Pulmonary artery endothelial cell (primary cell): ENCODE results near the gene AFAP1L2. TPM values are rescaled to one million over a fixed set of nuclear protein-coding genes. Genes with fewer than 3 reads are reported as not detected.

ENCODE experiments used
- DNase-seq: peaks from one replicate; pipeline ENCODE4 v3.0.0-alpha.2; 2011; ENCODE audit warnings: low read depth, low spot score
- total RNA-seq: library from RNA; depleted of rRNA; stranded (reverse); fragments of >200 nt; gene quantifications from 2 replicates; pipeline ENCODE4 v1.2.3, GENCODE V29; 2014

Gene AFAP1L2
- total RNA-seq, 1 donor from 2014 or later = 1.3 TPM

DNA sequence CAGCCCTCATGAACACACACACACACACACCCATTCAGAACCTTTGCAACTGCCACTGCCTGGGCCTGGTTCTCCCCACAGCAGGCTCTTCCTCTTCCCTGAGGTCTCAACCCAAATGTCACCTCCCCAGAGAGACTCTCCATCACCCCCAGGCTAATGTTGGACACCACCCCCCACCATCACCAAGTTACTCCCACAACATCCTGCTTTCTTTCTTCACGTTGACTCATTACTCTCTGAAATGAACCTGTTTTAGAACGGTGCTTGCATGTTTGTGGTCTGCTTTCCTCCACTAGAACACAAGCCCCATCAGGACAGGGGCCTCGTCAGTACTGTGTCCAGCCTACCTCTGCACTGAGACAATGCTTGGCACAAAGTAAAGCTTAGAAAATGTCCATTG is 16.0 kb downstream of the AFAP1L2 start:
- DNase-seq = no peak

DNA sequence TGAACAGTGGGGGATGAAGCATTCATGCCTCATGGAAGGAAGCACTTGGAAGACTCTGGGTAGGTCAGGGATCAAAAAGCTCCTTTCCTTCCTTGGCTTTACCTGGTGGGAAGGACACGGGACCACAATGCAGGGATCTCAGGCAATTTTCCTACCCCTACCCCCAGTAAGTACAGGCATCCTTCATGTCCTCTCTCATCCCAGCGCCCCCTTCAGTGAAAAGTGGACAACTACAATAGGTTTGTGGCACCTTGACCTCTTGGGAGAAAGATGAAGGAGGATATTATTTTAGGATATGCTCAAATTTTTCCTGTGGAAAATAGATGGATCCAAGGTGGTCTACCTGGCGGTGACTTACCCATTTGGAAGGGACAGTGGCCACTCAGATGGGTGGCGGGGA is 16.5 kb downstream of the AFAP1L2 start:
- DNase-seq = no peak

DNA sequence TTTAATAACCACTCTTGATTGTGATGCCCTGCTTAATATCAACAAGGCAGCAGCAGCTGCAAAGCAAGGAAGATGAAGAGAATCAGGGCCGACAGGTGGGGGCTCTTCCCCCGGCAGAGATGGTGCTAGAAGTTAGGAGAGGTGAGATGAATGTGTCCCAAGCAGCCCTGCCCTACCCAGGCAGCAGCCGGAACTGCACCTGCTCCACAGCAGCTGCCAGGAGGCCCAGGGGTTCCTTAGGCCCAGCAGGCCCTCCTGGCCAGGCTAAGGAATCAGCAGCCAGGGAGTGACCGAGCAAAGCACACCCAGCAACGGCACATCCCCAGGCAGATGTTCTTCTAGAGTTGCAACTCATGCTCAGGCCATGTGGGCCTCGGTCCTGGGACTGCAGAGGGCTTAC is 17.9 kb downstream of the AFAP1L2 start:
- DNase-seq = no peak

DNA sequence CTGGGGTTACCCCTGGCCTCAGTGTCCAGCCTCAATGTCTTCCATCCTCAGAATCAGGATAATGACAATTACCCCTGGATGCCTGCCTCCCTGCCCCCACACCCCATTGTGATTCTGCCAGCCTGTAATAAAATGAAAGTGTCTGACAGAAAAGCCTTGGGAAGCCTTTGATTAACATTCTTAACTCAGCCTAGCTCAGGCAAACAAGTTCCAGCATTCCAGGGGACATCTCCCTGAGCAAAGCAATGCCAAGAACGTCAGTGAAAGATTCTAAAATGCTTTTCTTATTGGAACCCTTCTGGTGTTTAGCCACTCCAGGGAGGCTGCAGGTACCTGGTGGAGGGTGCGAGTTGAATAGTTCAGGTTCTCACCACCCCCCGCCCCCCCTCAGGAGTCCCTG is 18.7 kb downstream of the AFAP1L2 start:
- no peak for DNase-seq

DNA sequence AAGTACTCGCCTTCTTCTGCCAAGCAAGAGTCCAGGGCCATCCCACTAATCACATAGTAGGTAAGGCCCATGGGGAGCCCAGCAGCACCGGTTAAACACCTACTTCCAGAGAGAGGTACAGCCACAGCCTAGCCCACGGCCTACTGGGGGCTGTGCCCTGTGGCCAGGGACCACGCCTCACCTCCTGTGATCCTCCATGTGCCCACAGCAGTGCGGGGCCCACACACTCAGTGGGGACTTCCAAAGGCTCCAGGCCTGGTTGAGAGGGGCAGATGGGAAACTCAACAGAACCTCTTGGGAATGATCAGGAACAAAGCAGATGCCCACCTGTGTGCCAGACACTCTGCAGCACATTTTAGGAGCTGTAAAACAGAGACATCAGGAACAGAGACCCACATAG is 19.7 kb downstream of the AFAP1L2 start:
- DNase-seq = no peak

DNA sequence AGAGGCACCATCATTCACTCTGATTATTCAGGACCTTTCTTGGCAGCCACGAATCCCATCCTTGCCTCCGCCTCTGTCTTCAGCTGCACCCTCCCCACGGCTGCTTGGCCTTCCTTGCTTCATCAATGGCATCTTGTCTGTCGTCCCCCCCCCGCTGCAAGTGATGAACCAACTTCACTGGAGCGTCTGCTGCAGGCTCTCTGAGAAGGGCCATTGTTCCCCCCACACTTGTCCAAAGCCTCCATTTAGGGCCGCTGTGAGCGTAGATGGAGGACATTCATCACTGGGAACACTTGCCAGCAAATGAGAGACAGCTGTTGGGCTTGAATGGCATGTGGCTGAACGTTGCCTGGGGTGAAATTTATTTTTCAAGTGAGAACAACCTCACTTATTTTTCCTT is 20.1 kb downstream of the AFAP1L2 start:
- DNase-seq = no peak

DNA sequence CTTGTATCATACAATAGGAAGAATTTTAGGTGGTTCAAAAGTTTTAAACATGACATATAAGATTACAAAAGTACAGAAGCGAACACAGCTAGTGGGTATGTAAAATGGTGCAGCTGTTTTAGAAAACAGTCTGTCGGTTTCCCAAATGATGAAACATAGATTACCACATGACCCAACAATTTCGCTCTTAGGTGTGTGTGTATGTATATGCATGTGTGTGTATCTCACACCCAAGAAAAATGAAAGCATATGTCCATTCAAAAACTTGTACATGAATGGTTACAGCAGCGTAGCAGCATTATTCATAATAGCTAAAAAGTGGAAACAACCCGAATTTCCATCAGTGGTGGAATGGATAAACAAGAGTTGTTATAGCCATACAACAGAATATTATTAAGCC is 23.5 kb downstream of the AFAP1L2 start:
- DNase-seq = no peak

DNA sequence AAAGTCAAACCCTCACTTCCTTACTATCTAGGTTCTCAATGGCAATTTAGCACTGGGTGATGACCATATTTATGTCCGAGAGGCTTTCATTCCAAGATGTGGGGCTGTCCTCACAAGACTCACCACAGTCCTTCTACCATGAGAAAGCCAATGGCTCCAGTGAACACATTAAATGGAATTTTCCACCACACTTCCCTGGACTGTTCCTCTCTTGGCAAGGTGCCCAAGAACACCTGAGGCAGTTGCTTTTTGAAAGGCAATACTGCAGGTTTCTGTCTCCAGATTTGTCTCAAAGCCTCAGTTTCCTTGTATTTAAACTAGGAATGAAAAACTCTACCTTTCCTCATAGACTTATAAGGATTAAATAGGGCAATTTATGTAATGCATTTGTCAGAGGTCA is 24.2 kb downstream of the AFAP1L2 start:
- DNase-seq = no peak

DNA sequence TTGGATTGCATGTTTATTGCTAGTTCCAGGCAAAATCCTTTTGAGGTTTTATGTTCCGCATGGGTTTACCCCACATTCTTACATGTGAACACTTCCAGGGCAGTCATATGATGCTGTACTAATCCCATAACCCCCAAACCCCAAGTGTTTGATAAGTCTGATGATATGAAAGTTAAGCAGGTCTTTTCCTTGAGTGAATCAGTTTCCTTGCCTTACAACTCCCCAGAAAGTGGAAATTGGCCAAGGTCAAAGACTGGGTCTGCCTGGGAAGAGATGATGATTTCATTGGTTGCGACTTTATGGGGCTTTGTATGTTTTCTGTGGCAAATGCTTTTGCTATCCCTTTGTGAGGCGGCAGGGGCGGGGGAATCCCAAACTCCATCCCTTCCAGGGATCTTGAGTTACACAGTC is 24.7 kb downstream of the AFAP1L2 start:
- no peak for DNase-seq

DNA sequence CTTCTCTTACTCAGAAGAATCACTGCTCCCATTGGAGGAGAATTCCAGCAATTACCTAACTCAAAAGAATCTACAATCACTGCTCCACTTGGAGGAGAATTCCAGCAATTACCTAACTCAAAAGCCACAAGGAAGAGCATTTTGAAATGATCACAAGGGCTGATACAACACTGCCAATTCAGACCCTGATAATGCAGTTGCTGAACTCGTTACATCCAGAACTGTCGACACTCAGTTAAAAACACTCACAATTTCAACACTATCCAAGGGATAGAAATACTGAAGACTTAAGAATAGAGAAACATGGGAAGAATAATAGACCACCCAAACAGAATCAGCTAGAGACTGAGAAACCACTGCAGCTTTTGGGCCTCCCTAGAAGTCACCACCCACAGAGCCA is 27.8 kb downstream of the AFAP1L2 start:
- no peak for DNase-seq

DNA sequence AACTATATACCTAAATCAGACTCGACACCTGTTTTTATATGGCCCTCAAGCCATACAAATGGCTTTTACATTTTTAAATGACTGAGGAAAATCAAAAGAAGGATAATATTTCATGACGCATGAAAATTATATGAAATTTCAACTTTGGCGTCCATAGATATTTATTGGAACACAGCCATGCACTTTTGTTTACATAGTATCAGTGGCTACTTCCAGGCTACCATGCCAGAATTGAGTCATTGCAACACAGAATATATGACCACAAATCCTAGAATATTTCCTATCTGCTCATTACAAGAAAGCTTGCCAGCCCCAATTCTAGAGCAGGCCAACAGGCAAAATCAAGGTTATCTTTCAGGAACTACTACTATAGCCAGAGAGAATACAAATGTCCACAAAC is 29.3 kb downstream of the AFAP1L2 start:
- peak; percentile 68 for DNase-seq

DNA sequence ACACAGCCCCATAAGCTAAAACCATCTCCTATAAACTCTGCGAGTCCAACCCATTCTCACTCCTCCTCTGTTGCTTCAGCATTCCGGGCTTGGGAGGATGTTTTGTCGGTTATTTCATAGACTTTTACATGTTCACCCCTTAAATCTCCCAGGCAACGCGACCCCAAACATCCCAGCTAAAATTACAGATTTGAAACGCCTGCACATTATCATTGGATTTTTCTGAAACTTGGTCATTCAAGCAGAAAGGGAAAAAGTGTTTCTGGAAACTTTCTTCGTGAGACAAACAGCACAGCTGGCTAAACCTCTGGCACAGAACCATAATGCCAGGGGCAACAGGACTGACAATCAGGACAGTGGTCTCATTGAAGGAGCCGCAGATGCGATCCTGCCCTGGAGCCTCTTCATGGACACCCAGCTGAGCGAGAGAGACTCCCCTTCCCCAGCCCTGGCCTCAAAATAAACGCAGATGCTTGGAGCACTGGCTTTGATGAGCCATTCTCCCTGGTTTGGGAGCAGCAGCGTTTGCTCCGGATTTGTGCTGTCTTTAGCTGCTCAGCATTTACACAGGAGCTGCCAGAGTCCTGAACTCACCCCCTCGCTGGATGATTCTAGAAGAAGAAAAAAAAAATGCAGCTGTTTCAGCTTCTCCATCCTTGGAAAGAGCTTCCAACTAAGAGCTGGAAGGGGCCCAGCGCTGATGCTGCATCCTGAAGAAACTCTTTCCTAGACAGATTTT is 30.1 kb downstream of the AFAP1L2 start:
- no peak for DNase-seq

DNA sequence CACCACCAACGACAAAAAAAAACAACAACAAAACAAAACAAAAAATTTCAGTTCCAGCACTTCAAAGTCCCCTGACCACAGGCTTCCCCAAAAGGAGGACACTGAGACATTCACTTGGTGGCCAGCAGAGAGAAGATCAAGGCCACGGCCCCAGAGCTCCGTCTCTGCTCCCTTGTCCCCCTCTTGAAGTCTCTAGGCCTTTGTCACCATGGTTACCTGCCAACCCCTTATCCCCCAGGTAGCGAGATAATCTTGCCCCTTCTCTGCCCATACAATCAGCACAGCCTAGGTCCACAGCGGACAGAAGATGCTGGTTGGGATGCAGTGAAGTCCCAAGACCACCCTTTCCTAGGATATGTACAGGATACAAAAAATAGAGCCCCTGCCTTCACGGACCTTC is 30.7 kb downstream of the AFAP1L2 start:
- no peak for DNase-seq

DNA sequence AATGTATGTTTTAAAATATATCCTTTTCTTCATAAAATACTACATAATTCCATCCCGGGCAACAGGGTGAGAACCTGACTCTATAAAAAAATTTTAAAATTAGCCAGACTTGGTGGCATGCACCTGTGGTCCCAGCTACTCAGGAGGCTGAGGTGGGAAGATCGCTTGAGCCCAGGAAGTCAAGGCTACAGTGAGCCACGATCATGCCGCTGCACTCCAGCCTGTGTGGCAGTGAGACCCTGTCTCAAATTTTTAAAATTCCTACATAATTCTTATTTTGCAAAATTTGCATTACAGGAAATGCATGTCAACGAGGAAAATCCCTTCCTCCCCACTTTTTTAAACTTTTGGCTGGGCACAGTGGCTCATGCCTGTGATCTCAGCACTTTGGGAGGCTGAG is 31.3 kb downstream of the AFAP1L2 start:
- no peak for DNase-seq

DNA sequence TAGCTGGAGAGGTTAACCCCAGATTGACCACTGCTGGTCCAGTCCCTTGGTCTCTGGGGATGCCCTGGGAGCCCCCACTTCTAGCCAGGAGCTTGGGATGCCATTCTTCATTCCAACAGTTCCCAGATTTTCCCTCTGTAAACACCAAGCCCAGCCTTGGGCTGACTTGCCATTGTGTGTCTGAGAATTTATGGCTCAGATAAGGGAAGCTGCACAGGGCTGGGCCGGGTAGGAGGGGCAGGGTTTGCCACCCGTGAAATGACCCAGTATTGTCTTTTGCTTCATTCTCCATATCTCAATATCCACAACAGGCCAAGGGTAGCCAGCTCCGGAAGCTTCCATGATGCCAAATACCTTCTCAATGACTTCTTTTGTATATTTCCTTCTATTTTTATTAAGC is 32.1 kb downstream of the AFAP1L2 start:
- DNase-seq = peak; percentile 46

DNA sequence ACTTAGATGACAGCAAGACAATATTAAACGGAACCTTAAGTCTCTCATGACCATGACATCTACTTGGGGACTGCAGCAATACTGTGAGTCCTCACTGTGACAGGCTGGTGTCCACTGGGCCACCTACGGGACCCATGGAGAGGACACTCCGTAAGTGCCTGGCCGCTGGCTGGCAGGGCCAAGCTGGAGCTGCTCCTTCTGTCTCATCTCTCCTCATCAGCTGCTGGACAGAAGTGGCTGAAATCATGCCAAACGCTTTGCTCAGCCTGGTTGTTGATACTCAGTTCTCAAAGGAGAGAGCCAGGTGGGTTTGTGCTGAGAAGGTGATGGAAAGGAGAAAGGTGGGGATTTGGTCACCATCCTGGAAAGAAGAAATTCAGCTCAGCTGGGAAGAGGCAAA is 33.3 kb downstream of the AFAP1L2 start:
- DNase-seq = no peak

DNA sequence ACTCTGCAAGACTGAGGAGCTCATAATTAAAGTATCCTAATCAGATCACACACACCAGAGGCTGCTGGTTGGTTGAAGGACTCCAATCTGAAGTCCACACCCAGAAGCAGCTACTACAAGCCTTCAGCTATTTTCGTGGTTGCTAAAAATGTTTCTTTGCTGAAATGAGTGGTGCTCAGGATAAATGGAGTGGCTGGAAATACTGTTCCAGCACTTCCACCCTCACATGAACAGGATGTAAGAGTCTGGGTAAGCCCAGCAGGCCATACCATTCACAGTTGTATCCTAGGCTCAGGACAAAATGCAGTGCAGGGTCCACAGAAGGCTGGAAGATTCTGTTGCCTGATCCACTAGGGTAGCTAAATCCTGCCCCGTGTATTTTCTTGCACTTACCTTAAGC is 34.1 kb downstream of the AFAP1L2 start:
- DNase-seq = no peak

DNA sequence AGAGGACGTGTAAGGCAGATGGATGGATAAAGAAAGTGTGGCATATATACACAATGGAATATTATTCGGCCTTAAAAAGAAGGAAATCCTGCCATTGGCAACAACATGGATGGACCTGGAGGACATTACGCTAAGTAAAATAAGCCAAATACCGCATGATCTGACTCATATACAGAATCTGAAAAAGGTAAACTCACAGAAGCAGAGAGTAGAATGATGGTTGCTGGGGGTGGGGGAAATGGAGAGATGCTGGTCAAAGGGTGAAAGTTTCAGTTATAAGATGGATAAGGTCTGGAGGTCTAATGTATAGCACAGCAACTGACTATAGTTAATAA is 36.3 kb downstream of the AFAP1L2 start:
- no peak for DNase-seq

DNA sequence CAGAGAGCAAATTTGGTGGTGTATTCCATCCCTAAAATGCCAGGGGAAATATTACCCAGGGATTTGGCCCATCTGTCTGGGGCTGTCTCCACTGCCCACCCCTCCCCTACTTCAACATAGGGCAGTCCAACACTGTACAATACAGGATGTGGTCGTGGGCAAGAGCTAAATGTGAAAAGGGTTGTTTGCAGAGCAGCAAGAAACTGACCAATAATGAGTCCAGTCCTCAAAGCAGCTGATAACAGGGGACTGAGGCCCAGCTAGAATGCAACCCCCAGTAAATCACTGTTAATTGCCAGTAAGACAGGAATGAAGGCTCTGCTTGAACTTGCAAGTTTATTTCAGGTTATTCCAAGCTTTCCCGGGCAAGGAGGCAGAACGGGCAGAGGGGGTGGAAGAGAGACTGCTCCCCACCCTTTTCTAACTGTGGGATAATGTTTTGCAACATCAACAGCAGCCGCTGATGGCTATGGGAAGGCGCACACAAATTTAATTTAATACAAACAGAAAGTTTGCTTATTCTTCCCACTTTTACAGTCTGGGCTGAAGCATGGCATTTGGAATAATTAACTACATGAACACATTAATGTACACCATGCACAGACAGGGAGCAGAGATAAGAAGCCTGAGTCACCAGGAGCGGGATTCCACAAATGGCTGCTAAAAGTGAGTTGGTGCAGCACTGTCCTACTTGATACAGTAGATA is 36.8 kb downstream of the AFAP1L2 start:
- no peak for DNase-seq

DNA sequence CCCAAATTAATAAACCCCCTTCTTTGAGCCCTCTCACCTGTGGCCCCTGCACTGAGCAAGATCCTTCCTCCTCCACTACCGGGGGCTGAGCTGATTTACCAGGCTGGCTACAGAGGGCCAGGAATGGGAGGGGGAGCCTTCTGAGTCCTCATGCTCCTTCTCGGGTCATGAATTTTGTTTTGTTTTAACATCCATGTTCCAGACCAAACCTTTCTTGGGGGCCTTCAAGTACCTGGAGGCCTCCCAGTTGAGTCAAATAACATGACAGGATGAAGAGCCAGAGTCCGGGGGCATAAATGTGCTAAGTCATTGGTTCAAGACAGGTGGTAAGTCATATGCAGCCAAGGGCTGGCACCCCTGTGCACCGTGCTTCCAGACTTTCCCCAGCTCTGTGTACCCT is 39.6 kb downstream of the AFAP1L2 start:
- no peak for DNase-seq

DNA sequence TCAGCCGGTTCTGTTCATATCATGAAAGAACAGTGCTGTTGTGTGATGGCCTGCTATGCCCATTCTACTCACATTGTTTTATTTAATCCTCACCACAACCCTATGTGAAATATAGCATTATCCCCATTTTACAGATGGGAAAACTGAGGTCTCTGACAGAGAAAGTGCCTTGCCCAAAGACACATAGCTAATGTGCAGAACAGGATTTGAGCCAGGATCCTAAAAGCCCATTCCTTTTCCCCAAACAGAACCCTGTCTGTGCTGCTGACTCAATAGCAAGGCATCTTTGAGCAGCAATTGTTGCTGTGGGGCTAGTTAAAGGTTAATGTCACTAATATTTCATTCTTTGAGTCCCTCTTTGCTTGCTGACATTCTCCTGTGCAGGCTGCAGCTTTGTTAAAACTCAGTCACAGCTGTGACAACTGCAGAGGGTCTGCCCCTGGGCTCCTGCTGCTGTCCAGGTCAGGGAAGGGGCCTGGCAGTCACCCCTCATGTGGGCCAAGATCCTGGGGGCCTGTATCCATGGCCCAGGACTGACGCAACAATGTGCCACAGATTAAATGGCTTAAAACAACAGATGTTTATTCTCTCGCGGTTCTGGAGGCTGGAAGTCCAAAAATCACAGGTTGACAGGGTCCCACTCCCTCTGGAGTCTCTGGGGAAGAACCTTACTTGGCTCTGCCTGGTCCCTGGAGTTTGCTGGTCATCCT is 40.4 kb downstream of the AFAP1L2 start:
- no peak for DNase-seq

DNA sequence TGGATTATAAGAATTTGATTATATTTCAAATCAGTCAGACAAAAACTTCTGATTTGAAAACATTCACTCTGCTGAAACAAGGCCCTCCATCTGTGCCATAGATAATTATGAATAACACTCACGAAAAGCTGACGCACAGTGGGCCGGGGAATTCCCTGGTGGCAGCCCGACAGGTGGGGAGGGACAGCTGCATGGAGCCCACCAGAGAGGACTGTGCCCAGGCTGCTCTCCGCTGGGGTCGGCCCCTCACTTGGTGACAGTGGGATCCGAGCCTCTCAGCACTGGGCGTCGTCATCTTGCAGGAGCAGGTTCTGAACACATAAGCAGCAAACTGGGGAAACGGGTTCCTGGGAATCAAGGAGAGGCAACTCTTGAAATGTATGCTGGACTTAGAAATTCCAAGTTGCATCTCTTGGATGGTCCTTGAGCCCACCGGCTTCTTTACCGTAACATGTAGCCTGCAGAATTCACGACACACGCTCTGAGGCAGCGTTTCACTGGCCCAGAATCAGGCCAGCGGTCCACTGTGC is 41.4 kb downstream of the AFAP1L2 start:
- DNase-seq = no peak

DNA sequence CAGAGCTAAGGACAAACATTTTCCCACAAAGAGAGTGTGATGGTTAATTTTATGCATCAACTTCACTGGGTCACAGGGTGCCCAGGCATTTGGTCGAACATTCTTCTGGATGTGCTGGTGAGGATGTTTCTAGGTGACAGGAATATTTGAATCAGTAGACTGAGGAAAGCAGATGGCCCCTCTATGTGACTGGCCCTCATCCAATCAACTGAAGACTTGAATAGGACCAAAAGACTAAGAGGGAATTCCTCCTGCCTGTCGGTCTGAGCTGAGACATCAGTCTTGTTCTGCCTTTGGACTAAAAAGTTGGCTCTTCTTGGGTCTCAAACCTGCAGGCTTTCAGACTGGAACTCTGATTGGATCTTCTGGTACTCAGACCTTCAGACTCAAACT is 44.4 kb downstream of the AFAP1L2 start:
- DNase-seq = no peak
